BJ (cell line): Measurements from ENCODE around the gene SMAD1. TPM values are rescaled to one million over a fixed set of nuclear protein-coding genes. Genes with fewer than 3 reads are reported as not detected.

Source experiments
- CTCF ChIA-PET: fragments of 350-600 bp; formaldehyde crosslinking; extraction: SDS; loops from one replicate; lab custom pipeline; 2021; ENCODE audit warnings: antibody characterized with exemption, inconsistent platforms; lab: Yijun Ruan, JAX
- POLR2A ChIA-PET: fragments of 300-600 bp; sonication (Branson Sonifier 250); formaldehyde crosslinking; extraction: SDS; loops from one replicate; lab custom pipeline; 2021; ENCODE audit warnings: antibody characterized with exemption; lab: Charles Lee
- DNase-seq: peaks from one replicate; pipeline ENCODE4 v3.0.0-alpha.2; 2011; ENCODE audit warnings: low read depth
- H3K27me3 ChIP-seq: 2 replicates; pipeline ENCODE4 v1.6.0; 2011; ENCODE audit warnings: low read length; ENCODE audit not compliant: control insufficient read depth, insufficient read depth
- H3K36me3 ChIP-seq: 2 replicates; pipeline ENCODE4 v1.5.1; 2011; ENCODE audit warnings: low read length; ENCODE audit not compliant: control insufficient read depth, insufficient read depth
- H3K4me3 ChIP-seq: 2 replicates; pipeline ENCODE4 v1.5.1; 2011; ENCODE audit warnings: low read depth, mild to moderate bottlenecking, control low read depth, low read length
- polyA plus RNA-seq: library from polyadenylated mRNA; depleted of rRNA; stranded (reverse); fragments of >200 nt; gene quantifications from 2 replicates; pipeline ENCODE4 v1.2.3, GENCODE V29; 2011
- TF ChIP-seq, protein P1 (sequence below): IDR thresholded peaks from 2 replicates; pipeline ENCODE4 v1.5.1; 2011; ENCODE audit warnings: low read depth, mild to moderate bottlenecking, control low read depth, inconsistent platforms, low read length, moderate library complexity; ENCODE audit not compliant: insufficient read depth

SMAD1 gene
- polyA plus RNA-seq, 1 experiment = 26.1 TPM

GRCh38 chr4:145437466-145437865 is 44.2 kb upstream of the SMAD1 start:
- Histone ChIP-seq H3K4me3 (no peak overlapping the region), H3K36me3 (no peaks in the 10 kb centered on the region), H3K27me3 (no peaks in the 10 kb centered on the region; the same call in 1 of the 2 replicates)
- POLR2A ChIA-PET = no interaction called here
- no peak for DNase-seq
- CTCF ChIA-PET = interaction anchor here (0.7 kb wide), 1 partner anchor 9 kb away, joined by 3 read pairs; no protein-coding TSS in a partner anchor
- TF ChIP-seq, protein P1, sequence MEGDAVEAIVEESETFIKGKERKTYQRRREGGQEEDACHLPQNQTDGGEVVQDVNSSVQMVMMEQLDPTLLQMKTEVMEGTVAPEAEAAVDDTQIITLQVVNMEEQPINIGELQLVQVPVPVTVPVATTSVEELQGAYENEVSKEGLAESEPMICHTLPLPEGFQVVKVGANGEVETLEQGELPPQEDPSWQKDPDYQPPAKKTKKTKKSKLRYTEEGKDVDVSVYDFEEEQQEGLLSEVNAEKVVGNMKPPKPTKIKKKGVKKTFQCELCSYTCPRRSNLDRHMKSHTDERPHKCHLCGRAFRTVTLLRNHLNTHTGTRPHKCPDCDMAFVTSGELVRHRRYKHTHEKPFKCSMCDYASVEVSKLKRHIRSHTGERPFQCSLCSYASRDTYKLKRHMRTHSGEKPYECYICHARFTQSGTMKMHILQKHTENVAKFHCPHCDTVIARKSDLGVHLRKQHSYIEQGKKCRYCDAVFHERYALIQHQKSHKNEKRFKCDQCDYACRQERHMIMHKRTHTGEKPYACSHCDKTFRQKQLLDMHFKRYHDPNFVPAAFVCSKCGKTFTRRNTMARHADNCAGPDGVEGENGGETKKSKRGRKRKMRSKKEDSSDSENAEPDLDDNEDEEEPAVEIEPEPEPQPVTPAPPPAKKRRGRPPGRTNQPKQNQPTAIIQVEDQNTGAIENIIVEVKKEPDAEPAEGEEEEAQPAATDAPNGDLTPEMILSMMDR = no peak

DNA sequence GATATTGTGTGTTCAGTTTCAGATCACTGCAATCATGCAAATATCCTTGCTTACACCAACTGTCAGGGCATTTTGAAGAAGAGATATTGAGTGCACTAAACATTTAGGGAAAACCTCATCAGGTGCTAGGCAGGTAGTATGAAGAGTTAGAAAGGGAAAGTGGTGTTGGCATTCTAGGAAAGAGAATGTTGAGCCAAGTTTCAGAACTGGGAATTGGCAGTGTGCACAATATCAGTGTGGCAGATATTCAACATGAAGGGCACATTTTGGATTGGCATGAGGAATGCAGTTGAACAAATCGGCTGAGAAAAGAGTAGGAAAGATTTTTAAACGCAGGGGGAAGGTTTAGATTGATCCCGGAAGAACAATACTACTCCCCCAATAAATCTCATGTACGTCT is 43.4 kb upstream of the SMAD1 start:
- TF ChIP-seq, protein P1 = no peak
- CTCF ChIA-PET = interaction anchor here (0.7 kb wide), 1 partner anchor 10 kb away, joined by 3 read pairs; no protein-coding TSS in a partner anchor
- no peak for DNase-seq
- Histone ChIP-seq H3K27me3 (no peaks in the 10 kb centered on the region; the same call in 1 of the 2 replicates), H3K36me3 (no peaks in the 10 kb centered on the region), H3K4me3 (no peak overlapping the region)
- POLR2A ChIA-PET = no interaction called here

- no peak for DNase-seq
- POLR2A ChIA-PET = no interaction called here
- Histone ChIP-seq H3K27me3 (no peaks in the 10 kb centered on the region; the same call in 1 of the 2 replicates), H3K36me3 (no peaks in the 10 kb centered on the region), H3K4me3 (no peak overlapping the region)
- TF ChIP-seq, protein P1 = no peak
- CTCF ChIA-PET = interaction anchor here (1.3 kb wide), 1 partner anchor 35 kb away, joined by 3 read pairs; no protein-coding TSS in a partner anchor
Observed at GRCh38 chr4:145440292-145441007, 41.2 kb upstream of the SMAD1 start.

GRCh38 chr4:145446184-145446583 is 35.5 kb upstream of the SMAD1 start:
- ChIA-PET POLR2A (no interaction called here), CTCF (interaction anchor here (0.6 kb wide), 1 partner anchor 29 kb away, joined by 4 read pairs; no protein-coding TSS in a partner anchor)
- no peaks in the 10 kb centered on the region for H3K36me3 ChIP-seq
- H3K4me3 ChIP-seq = no peak overlapping the region
- no peak for DNase-seq
- TF ChIP-seq, protein P1 = no peak
- no peaks in the 10 kb centered on the region for H3K27me3 ChIP-seq

GRCh38 chr4:145451895-145452294 is 29.8 kb upstream of the SMAD1 start:
- TF ChIP-seq, protein P1 = no peak
- POLR2A ChIA-PET = no interaction called here
- no peak overlapping the region for H3K4me3 ChIP-seq
- no peaks in the 10 kb centered on the region for H3K36me3 ChIP-seq
- CTCF ChIA-PET = no interaction called here
- DNase-seq = no peak
- no peaks in the 10 kb centered on the region for H3K27me3 ChIP-seq
